ENCODE results near the gene BABAM1. TPM values are rescaled to one million over a fixed set of nuclear protein-coding genes. Genes with fewer than 3 reads are reported as not detected.
"Not testable (repeated sequence)": the region's sequence is repeated elsewhere in the genome, so short reads cannot be mapped to it uniquely, and the experiment has no call there.

BABAM1 gene
- total RNA-seq, 6 experiments from 2014 or later, result 105 to 128 (median 120) TPM

- no peak for TF ChIP-seq CTCF (IDR thresholded peaks at IDR 0.05)
- no peak for DNase-seq
- Mint-ChIP-seq H3K27me3 (ENCODE audit: insufficient read depth) (peaks cover 10% of the 10 kb centered on the region), H3K4me3 (no peak overlapping the region), H3K9me3 (peaks cover 9% of the 10 kb centered on the region; the same call in 1 of the 2 replicates), H3K27ac (no peak overlapping the region), H3K36me3 (ENCODE audit: low read depth) (peaks cover 11% of the 10 kb centered on the region), H3K4me1 (ENCODE audit: low read depth) (peaks cover 21% of the 10 kb centered on the region)
These were observed 3.3 kb upstream of the BABAM1 start for GRCh38 chr19:17263712-17264640.

- Mint-ChIP-seq H3K27ac (no peak within 1 kb of the TSS), H3K9me3 (peaks cover 9% of the 10 kb centered on the region; the same call in 1 of the 2 replicates), H3K4me1 (ENCODE audit: low read depth) (peaks cover 21% of the 10 kb centered on the region), H3K36me3 (ENCODE audit: low read depth) (peaks cover 8% of the 10 kb centered on the region), H3K4me3 (no peak within 1 kb of the TSS), H3K27me3 (ENCODE audit: insufficient read depth) (peaks cover 8% of the 10 kb centered on the region)
- DNase-seq, result no peak
- TF ChIP-seq CTCF (IDR thresholded peaks at IDR 0.05), result no peak
These were observed 2.6 kb upstream of the BABAM1 start, which contains the start of gene USHBP1 for GRCh38 chr19:17264641-17264979. USHBP1 (minus strand) TSS chr19:17264745; CDS start chr19:17264299, 446 bp downstream.

- no peak overlapping the region for H3K27ac Mint-ChIP-seq
- no peak overlapping the region for H3K4me3 Mint-ChIP-seq
These were observed 1.2 kb upstream of the BABAM1 start for GRCh38 chr19:17266026-17266425.

GRCh38 chr19:17266589-17266974 lies 661 bp upstream of the BABAM1 start:
- peak overlapping the region; percentile 96; the same call in 1 of the 2 replicates for H3K4me3 Mint-ChIP-seq
- peaks cover 4% of the 10 kb centered on the region for H3K27me3 Mint-ChIP-seq (ENCODE audit: insufficient read depth)
- peaks cover 4% of the 10 kb centered on the region; the same call in 1 of the 2 replicates for H3K9me3 Mint-ChIP-seq
- H3K4me1 Mint-ChIP-seq (ENCODE audit: low read depth), result peaks cover 15% of the 10 kb centered on the region
- peaks cover 12% of the 10 kb centered on the region for H3K36me3 Mint-ChIP-seq (ENCODE audit: low read depth)
- no peak for DNase-seq
- peak overlapping the region; percentile 91; the same call in 1 of the 2 replicates for H3K27ac Mint-ChIP-seq
- TF ChIP-seq CTCF (IDR thresholded peaks at IDR 0.05), result no peak

More at GRCh38 chr19:17266026-17266425, 1.2 kb upstream of the BABAM1 start:
- Mint-ChIP-seq H3K9me3 (peaks cover 4% of the 10 kb centered on the region; the same call in 1 of the 2 replicates), H3K27me3 (ENCODE audit: insufficient read depth) (peaks cover 5% of the 10 kb centered on the region), H3K36me3 (ENCODE audit: low read depth) (peaks cover 12% of the 10 kb centered on the region), H3K4me1 (ENCODE audit: low read depth) (peaks cover 16% of the 10 kb centered on the region)
- no peak for TF ChIP-seq CTCF (IDR thresholded peaks at IDR 0.05)
- no peak for DNase-seq

GRCh38 chr19:17268754-17269153 lies 1.5 kb downstream of the BABAM1 start:
- Mint-ChIP-seq H3K4me3 (peak overlapping the region; percentile 96), H3K27me3 (ENCODE audit: insufficient read depth) (peaks cover 4% of the 10 kb centered on the region), H3K4me1 (ENCODE audit: low read depth) (peaks cover 15% of the 10 kb centered on the region), H3K9me3 (peaks cover 4% of the 10 kb centered on the region; the same call in 1 of the 2 replicates), H3K27ac (peak overlapping the region; percentile 91), H3K36me3 (ENCODE audit: low read depth) (peaks cover 12% of the 10 kb centered on the region)
- TF ChIP-seq CTCF (IDR thresholded peaks at IDR 0.05), result no peak
- no peak for DNase-seq

- DNase-seq; H3K4me3 Mint-ChIP-seq; H3K27me3 Mint-ChIP-seq (ENCODE audit: insufficient read depth); H3K9me3 Mint-ChIP-seq; H3K27ac Mint-ChIP-seq; H3K4me1 Mint-ChIP-seq (ENCODE audit: low read depth): not testable (repeated sequence)
- H3K36me3 Mint-ChIP-seq (ENCODE audit: low read depth), result peaks cover 22% of the 10 kb centered on the region
These were observed 7.6 kb downstream of the BABAM1 start for GRCh38 chr19:17274892-17275291.

Data from HFFc6 (cell line).